SHP77 (cell line): ENCODE results near the gene DACH1.

Experiments
- DNase-seq, 2 experiments: peaks; one replicate each; lab custom pipeline; 2025; lab: John Stamatoyannopoulos, UW

DACH1 gene

DNA sequence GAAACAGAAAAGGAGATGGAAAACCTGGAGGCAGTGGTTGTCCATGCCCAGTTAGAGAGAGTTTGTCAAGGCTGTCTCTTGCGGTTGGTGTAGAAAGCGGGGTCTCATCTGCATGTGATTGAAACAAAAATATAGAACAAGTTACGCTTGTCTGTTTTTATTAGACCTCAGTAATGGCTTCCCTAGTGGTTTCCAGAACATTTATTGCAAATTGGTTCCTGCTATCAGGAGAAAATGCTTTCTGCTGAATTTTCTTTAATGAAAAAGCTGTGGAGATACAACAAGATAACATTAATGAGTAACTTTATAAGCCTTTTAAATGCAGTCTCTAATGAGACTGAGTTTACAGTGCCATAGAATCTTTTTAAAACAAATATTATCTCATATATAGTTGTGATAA, 378.0 kb downstream of the DACH1 start:
- DNase-seq: no peak

DNA sequence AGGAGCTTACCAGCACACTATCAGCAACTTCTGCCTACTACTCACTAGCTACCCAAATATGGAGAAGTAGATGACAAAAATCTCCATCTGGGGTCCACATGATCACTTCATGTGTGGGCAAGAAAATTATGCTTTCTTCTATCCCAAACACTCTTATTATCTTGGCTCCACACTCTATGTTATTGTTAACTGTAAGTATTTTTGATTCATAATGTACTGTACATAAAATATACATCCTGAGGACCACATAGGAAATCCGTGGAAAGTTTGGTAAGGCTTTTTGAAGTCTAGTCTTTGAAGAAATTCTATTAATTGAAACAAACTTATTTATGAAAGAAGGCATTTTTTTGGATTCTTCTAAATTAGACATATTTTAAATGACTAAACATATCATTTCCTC, 378.8 kb downstream of the DACH1 start:
- DNase-seq: no peak

GRCh38 chr13:71485913-71486312, 381.1 kb downstream of the DACH1 start:
- no peak for DNase-seq

- no peak for DNase-seq
Measured at GRCh38 chr13:71483733-71484132, 383.3 kb downstream of the DACH1 start.

DNA sequence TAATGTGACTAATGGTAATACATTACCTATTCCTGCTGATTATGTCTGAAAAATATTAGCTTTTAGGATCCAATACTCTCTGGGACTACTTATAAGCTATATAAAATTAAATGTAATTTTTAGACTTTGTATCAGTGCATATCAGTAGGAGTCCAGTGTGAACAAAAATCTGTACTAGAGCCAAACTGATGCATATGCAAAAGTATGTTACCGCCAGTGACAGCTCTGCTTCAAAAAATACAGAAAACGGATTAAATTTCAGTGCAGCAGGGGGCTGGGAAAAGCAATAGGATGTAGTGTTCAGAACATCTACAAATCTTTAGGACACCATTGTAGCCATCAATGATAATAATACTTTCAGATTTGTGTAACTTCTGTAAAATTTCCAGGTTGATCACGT, 385.5 kb downstream of the DACH1 start:
- no peak for DNase-seq

DNA sequence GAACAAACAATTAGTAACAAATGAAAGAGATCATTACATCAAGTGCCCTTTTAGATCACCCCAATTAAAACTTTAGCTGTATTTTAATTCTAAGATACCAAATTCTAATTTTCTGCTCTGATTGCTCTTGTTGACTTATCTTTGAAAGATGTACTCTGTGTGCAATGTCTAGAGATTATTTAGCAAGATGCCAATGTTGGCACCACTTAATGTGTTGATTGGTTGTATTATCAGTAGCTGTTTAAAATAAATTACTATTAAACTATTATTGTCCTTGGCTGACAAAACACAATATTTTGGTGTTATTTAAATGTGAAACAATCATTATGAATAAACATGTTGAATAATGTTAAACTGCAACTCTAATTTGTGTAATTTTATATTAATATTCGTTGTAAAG, 386.0 kb downstream of the DACH1 start:
- no peak for DNase-seq

DNA sequence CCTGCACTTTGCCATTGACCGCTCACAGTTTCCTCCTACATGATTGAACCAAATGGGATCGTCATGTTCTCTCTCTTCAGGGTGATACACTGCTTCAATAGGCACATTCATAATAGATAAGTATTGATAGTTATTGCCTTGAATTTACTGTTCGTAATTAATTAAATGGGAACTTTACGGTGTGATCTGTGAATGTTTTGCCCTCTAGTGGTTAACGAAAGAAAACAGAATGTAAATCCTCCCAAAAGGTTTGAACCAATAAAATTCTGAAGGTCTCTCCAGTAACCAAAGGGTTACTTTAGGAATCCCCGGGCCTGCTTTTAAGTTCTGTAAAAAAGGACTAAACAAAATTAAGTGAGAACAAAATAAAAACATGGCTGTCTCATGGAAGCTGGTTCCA, 389.3 kb downstream of the DACH1 start:
- no peak for DNase-seq

GRCh38 chr13:71474936-71475335, 392.1 kb downstream of the DACH1 start:
- DNase-seq: peak; percentile 46 to 47

DNA sequence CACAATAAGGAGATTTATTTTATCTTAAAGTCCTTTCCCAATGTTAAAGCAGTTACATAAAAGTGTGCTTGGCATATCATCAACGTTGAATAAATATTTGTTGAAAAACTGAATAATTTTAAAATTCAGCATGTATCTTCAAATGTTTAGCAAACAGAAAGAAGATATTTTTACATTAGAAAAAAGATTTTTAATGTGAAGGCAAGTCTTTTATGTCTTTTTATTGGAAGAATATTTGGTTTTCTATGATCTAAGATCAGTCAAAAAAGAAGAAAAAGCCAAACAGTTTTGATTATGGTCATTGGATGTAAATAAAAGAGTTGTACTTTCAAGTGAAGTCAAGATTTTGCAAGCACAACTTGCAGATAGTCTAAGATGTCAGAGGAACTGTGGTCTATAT, 397.4 kb downstream of the DACH1 start:
- no peak for DNase-seq

- DNase-seq: no peak
Measured at GRCh38 chr13:71464686-71465085, 402.3 kb downstream of the DACH1 start.

DNA sequence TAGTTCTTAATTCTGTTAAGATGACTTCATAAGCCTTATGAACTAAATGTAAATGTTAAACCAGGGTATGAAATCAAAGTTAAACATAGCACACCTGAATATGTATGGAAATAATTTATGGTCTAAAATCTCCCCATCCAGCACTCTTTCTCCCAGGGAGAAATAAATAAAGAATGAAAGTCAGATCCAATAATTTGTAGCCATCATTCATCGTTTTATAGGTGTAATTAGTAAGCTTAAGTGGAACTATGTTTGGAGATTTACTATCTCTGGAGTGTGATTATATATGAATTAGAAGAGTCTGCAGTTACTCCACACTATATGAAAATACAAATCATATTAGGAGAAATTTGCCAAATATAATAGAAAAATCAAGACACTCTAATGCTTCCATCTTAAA, 405.1 kb downstream of the DACH1 start:
- no peak for DNase-seq

DNA sequence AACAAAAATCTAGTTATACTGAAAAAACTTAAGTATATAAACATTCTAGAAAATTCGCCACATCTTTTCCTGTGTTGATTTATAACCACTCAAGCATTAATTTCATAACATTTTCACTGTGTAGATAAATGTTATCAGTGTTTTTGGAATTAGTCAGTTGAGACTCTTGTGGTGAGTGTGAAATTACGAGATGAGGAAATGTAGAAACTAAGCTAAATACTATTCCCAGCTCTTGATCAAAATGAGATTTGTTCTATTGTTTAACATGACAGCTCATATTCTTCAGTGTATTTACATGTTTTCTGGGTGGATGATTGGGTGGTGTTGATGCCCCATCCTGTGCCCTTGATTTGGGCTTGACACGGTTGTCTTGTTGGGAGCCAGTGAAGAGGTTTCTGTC, 406.8 kb downstream of the DACH1 start:
- DNase-seq: no peak

- no peak for DNase-seq
Measured at GRCh38 chr13:71459708-71460107, 407.3 kb downstream of the DACH1 start.

DNA sequence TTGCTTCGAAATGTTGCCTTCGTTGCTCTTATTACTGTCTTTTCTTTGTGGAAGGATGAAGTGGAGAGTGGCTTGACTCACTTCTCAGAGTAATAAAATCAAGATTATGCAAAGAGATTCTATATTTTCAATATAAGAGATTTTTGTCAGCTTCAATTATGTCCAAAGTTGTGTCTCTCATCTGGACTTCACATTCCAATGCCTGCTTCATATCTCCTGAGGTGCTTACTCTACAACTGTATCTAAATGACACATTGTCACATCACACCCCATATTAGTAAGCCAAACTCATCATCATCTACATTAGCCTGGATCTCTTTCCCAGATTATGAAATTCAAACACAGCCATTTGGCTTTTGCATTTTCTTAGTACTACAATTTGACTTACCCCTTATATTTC, 409.4 kb downstream of the DACH1 start:
- DNase-seq: no peak

DNA sequence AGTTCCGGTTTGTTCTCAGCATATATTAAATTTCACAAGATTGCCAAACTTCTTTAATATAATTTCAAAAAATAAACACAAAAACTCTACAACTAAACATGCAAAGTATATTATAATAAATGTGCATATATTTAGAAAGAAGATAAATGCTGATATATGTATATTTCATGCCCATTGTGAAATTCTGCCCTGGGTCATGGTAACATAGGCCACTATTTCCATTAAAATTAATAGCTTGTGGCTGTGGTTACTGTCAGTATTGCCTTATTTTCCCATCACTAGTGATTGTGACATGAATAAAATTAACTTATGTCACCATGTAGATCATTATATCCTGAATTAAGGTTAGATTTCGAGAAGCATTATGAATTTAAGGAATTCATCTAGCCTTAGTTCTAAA, 410.9 kb downstream of the DACH1 start:
- DNase-seq: no peak

DNA sequence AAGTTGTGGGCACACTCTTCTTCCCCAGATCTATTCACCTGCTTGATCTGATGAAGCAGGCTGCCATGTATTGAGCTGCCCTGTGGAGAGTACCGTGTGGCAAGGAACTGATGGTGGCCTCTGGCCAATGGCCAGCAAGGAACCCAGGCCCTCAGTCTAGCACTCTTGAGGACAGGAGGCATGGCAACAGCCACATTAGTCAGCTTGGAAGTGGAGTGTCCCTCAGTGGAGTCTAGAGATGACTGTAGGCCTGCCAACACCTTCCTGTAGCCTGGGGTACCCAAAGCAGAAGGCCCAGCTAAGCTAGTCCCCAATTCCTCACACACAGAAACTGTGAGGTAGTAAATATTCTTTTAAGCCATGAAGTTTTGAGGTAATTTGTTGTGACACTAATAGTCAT, 412.5 kb downstream of the DACH1 start:
- DNase-seq: no peak

DNA sequence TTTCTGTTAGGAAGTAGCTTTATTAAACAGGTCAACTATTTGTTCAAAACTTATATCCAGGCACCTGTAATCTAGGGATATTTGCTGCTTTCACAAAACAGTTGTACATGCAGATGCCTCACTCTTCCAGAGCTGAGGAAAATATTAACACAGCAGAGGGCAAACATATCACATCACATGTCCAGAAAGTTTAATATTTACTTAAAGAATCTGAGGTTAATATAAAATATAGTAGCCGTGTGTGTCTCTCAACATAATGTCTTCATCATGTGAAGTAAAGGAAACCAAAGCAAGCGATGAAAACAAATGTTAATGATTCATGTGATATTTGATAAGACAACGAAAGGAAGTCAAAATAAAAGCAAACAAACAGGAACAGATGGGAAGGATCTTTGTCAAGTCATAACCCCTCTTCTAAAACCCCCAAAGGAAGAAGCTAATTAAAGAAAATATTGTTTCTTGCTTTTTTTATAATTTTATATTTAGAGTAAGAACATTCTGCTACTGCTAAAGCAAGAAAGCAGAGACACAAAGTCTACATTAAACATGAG, 418.8 kb downstream of the DACH1 start:
- peak in 1 of 2 experiments; percentile 9 for DNase-seq

- DNase-seq: no peak
Measured at GRCh38 chr13:71437704-71438103, 429.3 kb downstream of the DACH1 start.

- no peak for DNase-seq
Measured at GRCh38 chr13:71430681-71431080, 436.3 kb downstream of the DACH1 start.

- no peak for DNase-seq
Measured at GRCh38 chr13:71417205-71417604, 449.8 kb downstream of the DACH1 start.

- no peak for DNase-seq
Measured at GRCh38 chr13:71412231-71412630, 454.8 kb downstream of the DACH1 start.

DNA sequence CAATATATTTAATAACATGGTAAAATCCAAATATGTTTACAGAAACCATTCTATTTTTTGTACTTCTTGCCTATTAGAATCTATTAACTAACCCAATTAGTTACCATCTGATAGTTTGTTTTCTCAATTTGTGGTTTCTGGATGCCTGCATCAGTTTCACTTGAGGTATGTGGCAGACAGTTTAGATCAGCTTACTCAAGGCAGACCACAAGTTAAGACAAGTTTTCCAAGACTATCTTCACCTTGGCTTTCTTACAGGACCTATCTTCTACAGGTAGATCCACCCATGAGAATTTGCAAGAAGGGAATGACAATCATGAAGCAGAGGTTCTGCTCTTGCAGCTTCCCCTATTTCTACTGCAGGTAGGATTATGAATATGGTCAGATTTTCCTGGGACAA, 458.6 kb downstream of the DACH1 start:
- DNase-seq: no peak

GRCh38 chr13:71399631-71400215, 467.3 kb downstream of the DACH1 start:
- no peak for DNase-seq

GRCh38 chr13:71396149-71396548, 470.9 kb downstream of the DACH1 start:
- no peak for DNase-seq
